HepG2 (cell line): Measurements from ENCODE around the gene DNAAF1. TPM values are rescaled to one million over a fixed set of nuclear protein-coding genes. Genes with fewer than 3 reads are reported as not detected.

Source experiments
- EP300 ChIP-seq, 3 experiments: sonication (generic) in 1 of 3; formaldehyde crosslinking in 1 of 3; IDR thresholded peaks; 2 replicates each; pipeline versions ENCODE4 v1.5.1 to v1.6.1; 2011 to 2020; ENCODE audit warnings: low read depth in 2 of 3, low read length in 2 of 3, borderline replicate concordance in 1 of 3, improper control_type of control experiment in 1 of 3, mild to moderate bottlenecking in 1 of 3, missing genetic modification reagents in 1 of 3, moderate library complexity in 1 of 3
- EZH2 ChIP-seq: conservative IDR thresholded peaks from 2 replicates; pipeline ENCODE4 v1.6.1; 2012; ENCODE audit warnings: mild to moderate bottlenecking, low read depth, low read length, moderate library complexity
- HDAC2 ChIP-seq: sonication (generic); formaldehyde crosslinking; IDR thresholded peaks from 2 replicates; pipeline ENCODE4 v1.4.0; 2020; ENCODE audit warnings: missing genetic modification reagents
- JDP2 ChIP-seq: sonication (generic); formaldehyde crosslinking; IDR thresholded peaks from 2 replicates; pipeline ENCODE4 v1.8.1; 2022; ENCODE audit warnings: missing genetic modification reagents, borderline replicate concordance
- KDM2A ChIP-seq: sonication (generic); formaldehyde crosslinking; IDR thresholded peaks from 2 replicates; pipeline ENCODE4 v1.4.0; 2020; ENCODE audit warnings: low read depth, missing genetic modification reagents, borderline replicate concordance
- KDM3A ChIP-seq: IDR thresholded peaks from 2 replicates; pipeline ENCODE4 v1.6.1; 2018; ENCODE audit warnings: low read depth, missing compliant biosample characterization
- NFIC ChIP-seq: IDR thresholded peaks from 2 replicates; pipeline ENCODE4 v1.6.1; 2012; ENCODE audit warnings: mild to moderate bottlenecking, low read length, inconsistent platforms
- NKX3-1 ChIP-seq: sonication (generic); formaldehyde crosslinking; IDR thresholded peaks from 2 replicates; pipeline ENCODE4 v1.5.0; 2020; ENCODE audit warnings: missing genetic modification reagents
- PRDM15 ChIP-seq: sonication (generic); formaldehyde crosslinking; IDR thresholded peaks from 2 replicates; pipeline ENCODE4 v1.4.0; 2020; ENCODE audit warnings: missing genetic modification reagents
- RBFOX2 ChIP-seq: fragments of 200-400 bp; formaldehyde crosslinking; IDR thresholded peaks from 2 replicates; pipeline ENCODE4 v1.6.1; 2017; ENCODE audit warnings: low read depth, mild to moderate bottlenecking, low read length
- SP4 ChIP-seq: sonication (generic); formaldehyde crosslinking; IDR thresholded peaks from 2 replicates; pipeline ENCODE4 v1.8.1; 2023; ENCODE audit warnings: mild to moderate bottlenecking, missing genetic modification reagents
- TEAD3 ChIP-seq: optimal IDR thresholded peaks from 2 replicates; pipeline ENCODE3; 2016; ENCODE audit warnings: borderline replicate concordance
- ZFP41 ChIP-seq: sonication (generic); formaldehyde crosslinking; IDR thresholded peaks from 2 replicates; pipeline ENCODE4 v1.4.0; 2020; ENCODE audit warnings: mild to moderate bottlenecking, missing genetic modification reagents, borderline replicate concordance
- ZNF205 ChIP-seq: IDR thresholded peaks from 2 replicates; pipeline ENCODE4 v1.6.1; 2018; ENCODE audit warnings: missing biosample characterization, missing genetic modification reagents
- ZNF296 ChIP-seq: sonication (generic); formaldehyde crosslinking; conservative IDR thresholded peaks from 2 replicates; pipeline ENCODE4 v1.5.0; 2020; ENCODE audit warnings: mild to moderate bottlenecking, missing genetic modification reagents
- ZNF558 ChIP-seq: sonication (generic); formaldehyde crosslinking; IDR thresholded peaks from 2 replicates; pipeline ENCODE4 v1.9.0; 2022; ENCODE audit warnings: mild to moderate bottlenecking, missing genetic modification reagents, borderline replicate concordance
- ZNF567 ChIP-seq: sonication (generic); formaldehyde crosslinking; IDR thresholded peaks from 2 replicates; pipeline ENCODE4 v1.8.1; 2023; ENCODE audit warnings: mild to moderate bottlenecking, missing genetic modification reagents, borderline replicate concordance
- ZNF646 ChIP-seq: sonication (generic); formaldehyde crosslinking; IDR thresholded peaks from 2 replicates; pipeline ENCODE4 v1.9.0; 2021; ENCODE audit warnings: mild to moderate bottlenecking, missing genetic modification reagents
- ZNF746 ChIP-seq: sonication (generic); formaldehyde crosslinking; IDR thresholded peaks from 2 replicates; pipeline ENCODE4 v1.8.0; 2022; ENCODE audit warnings: mild to moderate bottlenecking, missing genetic modification reagents
- ZNF75D ChIP-seq: sonication (generic); formaldehyde crosslinking; IDR thresholded peaks from 2 replicates; pipeline ENCODE4 v1.8.1; 2023; ENCODE audit warnings: missing genetic modification reagents, mild to moderate bottlenecking, borderline replicate concordance
- polyA plus RNA-seq, 8 experiments: library from polyadenylated mRNA; depleted of rRNA in 3 of 8; stranded (reverse) in 7 of 8; unstranded in 1 of 8; fragments of >200 nt; fragmentation: Illumina TruSeq in 4 of 8; extraction: Trizol in 4 of 8; gene quantifications; 2 replicates each; pipeline versions ENCODE4 v1.2.1 to v1.2.3, GENCODE V29; 2011 to 2016; ENCODE audit warnings: low read depth in 4 of 8, missing spikeins in 1 of 8, mixed read lengths in 1 of 8; ENCODE audit not compliant: insufficient read depth in 1 of 8
- total RNA-seq, 5 experiments: library from RNA; depleted of rRNA; stranded (reverse); fragments of >200 nt; fragmentation: Illumina TruSeq; extraction: Trizol; gene quantifications; 2 replicates each; pipeline ENCODE4 v1.2.3, GENCODE V29; 2016; ENCODE audit warnings: low read depth in 1 of 5

DNAAF1 gene
- total and polyA plus RNA-seq, 2 of the 13 experiments (the other 11 are each of a cell fraction or from before 2014, with no cell fraction given), result 0.04 TPM; not detected in 1

GRCh38 chr16:84186685-84187437 lies 41.8 kb downstream of the DNAAF1 start, which contains the start of gene TAF1C (continued):
- TF ChIP-seq ZNF646 (CRISPR knock-in tag) (no peak), SP4 (CRISPR knock-in tag) (peak; percentile 76), ZFP41 (no peak), ZNF296 (CRISPR knock-in tag) (no peak), ZNF558 (CRISPR knock-in tag) (peak; percentile 93; the same call in 1 of the 2 replicates), PRDM15 (no peak), EZH2 (no peak), KDM2A (peak; percentile 94), ZNF567 (CRISPR knock-in tag) (no peak), ZNF205 (CRISPR knock-in tag) (peak; percentile 68), NFIC (no peak), KDM3A (CRISPR knock-in tag) (peak; percentile 95; the same call in 1 of the 2 replicates), EP300 (IDR thresholded peaks at IDR 0.05; ENCODE audit: low read depth in 2 of 2, low read length in 2 of 2) (0 out of 4 replicates have a peak, but pooled peaks of 1 of the 2 experiments have one; percentile 24), EP300 (CRISPR knock-in tag; IDR thresholded peaks at IDR 0.05; ENCODE audit: borderline replicate concordance) (peak; percentile 45), NKX3-1 (CRISPR knock-in tag) (peak; percentile 81; the same call in 1 of the 2 replicates), ZNF75D (CRISPR knock-in tag) (no peak), JDP2 (CRISPR knock-in tag) (no peak), HDAC2 (CRISPR knock-in tag) (peak; percentile 72; the same call in 1 of the 2 replicates), ZNF746 (CRISPR knock-in tag) (peak; percentile 77; the same call in 1 of the 2 replicates), TEAD3 (CRISPR knock-in tag) (peak; percentile 52), RBFOX2 (peak; percentile 92)
